Measurements from ENCODE around the gene SH2D7.

GRCh38 chr15:78050441-78050809 is 41.9 kb upstream of the SH2D7 start:
- TF ChIP-seq BACH2 (CRISPR knock-in tag; IDR thresholded peaks at IDR 0.05; ENCODE audit: borderline replicate concordance) = no peak
- no peak for TF ChIP-seq TOX (CRISPR knock-in tag; IDR thresholded peaks at IDR 0.05; ENCODE audit: borderline replicate concordance)
- no peak for TF ChIP-seq ESRRG (CRISPR knock-in tag; IDR thresholded peaks at IDR 0.05)
- TF ChIP-seq ARNTL (CRISPR knock-in tag; IDR thresholded peaks at IDR 0.05; ENCODE audit: borderline replicate concordance, low read depth) = no peak
- no peak for TF ChIP-seq PATZ1 (CRISPR knock-in tag; IDR thresholded peaks at IDR 0.05; ENCODE audit: borderline replicate concordance)
- TF ChIP-seq CREB5 (CRISPR knock-in tag; IDR thresholded peaks at IDR 0.05; ENCODE audit: low read depth) = no peak
